Osteocyte (in vitro differentiated cells): ENCODE data around the gene DOCK11. TPM values are rescaled to one million over a fixed set of nuclear protein-coding genes. Genes with fewer than 3 reads are reported as not detected.

Experiments used
- DNase-seq: peaks from one replicate; pipeline ENCODE4 v3.0.0; 2021; ENCODE audit warnings: mixed read lengths; ENCODE audit not compliant: unreplicated experiment; ENCODE audit errors: extremely low spot score
- H3K27ac Mint-ChIP-seq: one replicate; pipeline ENCODE4 v1.8.0; 2021; ENCODE audit warnings: mild to moderate bottlenecking, mixed read lengths; ENCODE audit not compliant: unreplicated experiment
- H3K27me3 Mint-ChIP-seq: one replicate; pipeline ENCODE4 v1.8.0; 2021; ENCODE audit warnings: mixed read lengths; ENCODE audit not compliant: unreplicated experiment
- H3K36me3 Mint-ChIP-seq: one replicate; pipeline ENCODE4 v1.8.0; 2021; ENCODE audit warnings: mixed read lengths; ENCODE audit not compliant: unreplicated experiment
- H3K4me1 Mint-ChIP-seq: one replicate; pipeline ENCODE4 v1.8.0; 2021; ENCODE audit warnings: mixed read lengths; ENCODE audit not compliant: unreplicated experiment
- H3K4me3 Mint-ChIP-seq: one replicate; pipeline ENCODE4 v1.8.0; 2021; ENCODE audit warnings: mild to moderate bottlenecking, moderate library complexity, mixed read lengths; ENCODE audit not compliant: unreplicated experiment
- H3K9me3 Mint-ChIP-seq: one replicate; pipeline ENCODE4 v1.8.0; 2021; ENCODE audit warnings: mixed read lengths; ENCODE audit not compliant: unreplicated experiment
- CTCF ChIP-seq: fragments of 200-600 bp; sonication (generic); IDR thresholded peaks from 2 replicates; pipeline ENCODE4 v1.5.0; 2021; ENCODE audit warnings: antibody characterized with exemption, mild to moderate bottlenecking, moderate library complexity
- total RNA-seq: library from RNA; stranded (reverse); gene quantifications from 2 replicates; pipeline ENCODE4 v1.2.1, GENCODE V29; 2021

The DOCK11 gene
- total RNA-seq, 1 donor from 2014 or later = 24.8 TPM

DNA sequence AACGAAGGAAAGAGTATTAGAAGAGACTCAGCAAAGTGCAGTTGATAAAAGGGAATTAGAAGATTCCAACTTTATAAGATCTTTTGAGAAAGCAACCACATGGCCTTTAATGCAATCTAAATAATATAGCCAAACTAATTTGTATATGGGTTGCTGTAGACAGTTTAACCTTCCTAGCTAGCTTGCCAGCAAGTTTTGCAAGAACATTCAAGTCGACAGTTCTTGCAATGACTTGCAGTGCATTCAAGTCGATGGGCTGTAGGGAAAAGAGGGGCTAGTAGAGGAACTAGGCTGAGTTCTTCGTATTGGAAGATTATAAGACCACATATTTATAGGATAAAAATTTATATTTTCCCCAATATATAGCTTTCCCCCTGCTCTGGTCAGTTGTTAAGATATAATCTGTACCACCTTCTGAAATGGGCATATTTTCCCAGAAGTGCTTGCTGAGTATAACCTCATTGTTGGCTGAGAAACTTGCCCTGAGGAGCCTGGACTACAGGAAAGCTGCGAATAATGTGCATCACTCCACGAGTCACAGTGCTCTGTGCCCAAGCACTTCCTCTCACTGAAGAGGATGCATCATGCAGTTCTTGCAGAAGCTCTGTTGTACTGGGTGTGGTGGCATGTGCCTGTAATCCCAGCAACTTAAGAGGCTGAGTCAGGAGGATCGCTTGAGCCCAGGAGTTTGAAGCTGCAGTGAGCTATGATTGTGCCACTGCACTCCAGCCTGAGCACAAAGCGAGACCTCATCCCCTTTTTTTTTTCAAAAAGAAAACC lies 56.7 kb downstream of the DOCK11 start:
- H3K4me3 Mint-ChIP-seq = no peak overlapping the region
- no peaks in the 10 kb centered on the region for H3K27me3 Mint-ChIP-seq
- H3K4me1 Mint-ChIP-seq = no peaks in the 10 kb centered on the region
- DNase-seq = no peak
- TF ChIP-seq CTCF = no peak
- H3K27ac Mint-ChIP-seq = no peak overlapping the region
- H3K9me3 Mint-ChIP-seq = no peaks in the 10 kb centered on the region
- H3K36me3 Mint-ChIP-seq = peaks cover 6% of the 10 kb centered on the region

DNA sequence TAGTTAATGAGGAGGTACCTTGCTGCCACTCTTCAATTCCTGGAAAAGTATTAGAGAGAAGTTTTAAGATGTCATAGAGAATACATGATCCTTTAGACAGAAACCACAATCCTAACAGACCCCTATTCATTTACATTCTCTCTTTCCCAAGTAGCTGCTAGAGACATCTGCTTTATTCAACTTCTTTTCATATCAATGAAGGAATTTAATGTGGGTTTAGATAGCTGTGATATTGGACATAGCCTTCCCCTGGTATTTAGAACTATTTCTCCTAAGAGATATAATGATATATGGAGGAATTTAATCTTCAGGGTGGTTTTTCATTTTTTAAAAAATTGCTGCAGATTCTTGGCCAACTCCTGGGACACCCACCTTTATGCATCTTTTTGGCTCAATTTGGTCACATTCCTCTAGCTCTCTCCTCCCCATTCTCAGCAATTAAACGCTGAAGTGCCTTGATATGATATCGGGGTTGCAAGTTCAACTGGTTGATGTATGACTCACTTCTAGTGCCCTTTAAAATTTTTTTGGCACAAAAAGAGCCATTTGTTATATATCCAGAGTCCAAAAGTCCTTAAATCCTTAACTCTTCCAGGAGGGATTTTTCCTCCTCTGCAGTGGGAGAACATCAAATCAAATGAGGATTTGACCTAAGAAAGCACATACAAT lies 57.6 kb downstream of the DOCK11 start:
- no peak for DNase-seq
- TF ChIP-seq CTCF = no peak
- Mint-ChIP-seq H3K4me1 (no peaks in the 10 kb centered on the region), H3K36me3 (peaks cover 6% of the 10 kb centered on the region), H3K27ac (no peak overlapping the region), H3K27me3 (no peaks in the 10 kb centered on the region), H3K9me3 (no peaks in the 10 kb centered on the region), H3K4me3 (no peak overlapping the region)

GRCh38 chrX:118554511-118554910 lies 58.9 kb downstream of the DOCK11 start:
- Mint-ChIP-seq H3K9me3 (no peaks in the 10 kb centered on the region), H3K27ac (no peak overlapping the region), H3K36me3 (peaks cover 2% of the 10 kb centered on the region), H3K4me1 (no peaks in the 10 kb centered on the region), H3K27me3 (no peaks in the 10 kb centered on the region), H3K4me3 (no peak overlapping the region)
- TF ChIP-seq CTCF = no peak
- no peak for DNase-seq

DNA sequence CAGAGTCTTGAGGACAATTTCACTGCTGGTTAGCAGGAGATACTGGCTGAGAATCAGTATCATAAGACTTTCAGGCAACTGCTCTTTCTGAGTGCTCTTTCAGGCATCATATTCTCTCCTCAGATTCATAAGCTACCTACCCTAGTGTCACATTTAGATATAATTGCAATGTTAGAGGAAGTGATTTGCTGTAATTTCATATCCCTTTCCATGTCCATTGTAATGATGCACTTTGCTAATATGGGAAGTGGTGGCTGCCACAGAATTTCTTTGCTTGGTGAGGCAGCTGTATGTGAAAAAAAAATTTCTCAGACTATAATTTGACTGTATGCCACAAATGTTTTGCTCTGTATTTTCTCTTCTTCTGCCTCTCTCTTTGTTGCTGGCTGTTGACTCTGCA lies 63.3 kb downstream of the DOCK11 start:
- Mint-ChIP-seq H3K9me3 (no peaks in the 10 kb centered on the region), H3K27me3 (no peaks in the 10 kb centered on the region), H3K4me1 (no peaks in the 10 kb centered on the region), H3K27ac (no peak overlapping the region), H3K36me3 (peaks cover 9% of the 10 kb centered on the region), H3K4me3 (no peak overlapping the region)
- no peak for DNase-seq
- TF ChIP-seq CTCF = no peak

GRCh38 chrX:118560489-118560888 lies 64.9 kb downstream of the DOCK11 start:
- Mint-ChIP-seq H3K27ac (no peak overlapping the region), H3K4me3 (no peak overlapping the region), H3K36me3 (peaks cover 11% of the 10 kb centered on the region), H3K27me3 (no peaks in the 10 kb centered on the region), H3K9me3 (no peaks in the 10 kb centered on the region), H3K4me1 (no peaks in the 10 kb centered on the region)
- TF ChIP-seq CTCF = no peak
- DNase-seq = no peak
